HG02852 (cell line): ENCODE results near the gene FEZ2.

Source experiments
- ATAC-seq: cut with Tn5 transposase; IDR thresholded peaks from one replicate; pipeline ENCODE4 v1.9.1; 2021; ENCODE audit warnings: mild to moderate bottlenecking, moderate library complexity; ENCODE audit not compliant: unreplicated experiment

FEZ2 gene

DNA sequence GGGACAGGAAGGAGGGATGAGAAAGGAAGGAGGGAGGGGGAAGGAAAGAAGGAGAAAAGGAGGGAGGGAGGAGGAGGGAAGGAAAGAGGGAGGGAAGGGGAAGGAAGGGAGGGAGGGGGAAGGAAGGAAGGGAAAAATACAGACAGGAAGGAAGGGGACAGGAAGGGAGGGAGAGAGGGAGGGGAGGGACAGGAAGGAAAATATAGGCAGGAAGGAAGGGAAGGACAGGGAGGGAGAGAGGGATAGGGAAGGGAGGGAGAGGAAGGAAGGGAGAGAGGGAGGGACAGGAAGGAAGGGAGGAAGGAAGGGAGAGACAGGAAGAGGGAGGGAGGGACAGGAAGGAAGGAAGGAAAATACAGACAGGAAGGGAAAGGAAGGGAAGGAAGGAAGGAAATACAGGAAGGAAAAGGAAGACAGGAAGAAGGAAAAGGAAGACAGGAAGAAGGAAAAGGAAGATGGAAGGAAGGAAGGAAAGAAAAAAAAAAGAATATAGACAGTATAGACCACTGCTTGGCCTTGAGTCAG is 63.6 kb downstream of the FEZ2 start:
- no peak for ATAC-seq

DNA sequence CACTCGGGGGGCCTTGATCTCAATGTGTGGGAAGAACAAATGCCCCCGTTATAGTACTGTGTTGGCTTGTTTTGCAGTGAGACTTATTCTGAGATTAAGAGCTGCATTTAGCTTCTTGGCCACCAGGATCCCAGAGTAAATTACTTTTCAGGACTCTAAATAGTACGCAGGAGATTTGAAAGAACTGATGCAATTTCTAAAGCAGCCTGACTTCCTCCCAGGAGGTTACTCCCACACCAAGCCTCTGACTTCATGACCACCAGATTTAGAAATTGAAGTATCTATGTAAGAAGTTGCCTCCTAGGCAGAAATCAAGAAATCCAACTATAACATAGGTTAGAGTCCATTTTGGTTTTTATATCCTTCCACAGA is 67.0 kb downstream of the FEZ2 start:
- ATAC-seq: no peak

DNA sequence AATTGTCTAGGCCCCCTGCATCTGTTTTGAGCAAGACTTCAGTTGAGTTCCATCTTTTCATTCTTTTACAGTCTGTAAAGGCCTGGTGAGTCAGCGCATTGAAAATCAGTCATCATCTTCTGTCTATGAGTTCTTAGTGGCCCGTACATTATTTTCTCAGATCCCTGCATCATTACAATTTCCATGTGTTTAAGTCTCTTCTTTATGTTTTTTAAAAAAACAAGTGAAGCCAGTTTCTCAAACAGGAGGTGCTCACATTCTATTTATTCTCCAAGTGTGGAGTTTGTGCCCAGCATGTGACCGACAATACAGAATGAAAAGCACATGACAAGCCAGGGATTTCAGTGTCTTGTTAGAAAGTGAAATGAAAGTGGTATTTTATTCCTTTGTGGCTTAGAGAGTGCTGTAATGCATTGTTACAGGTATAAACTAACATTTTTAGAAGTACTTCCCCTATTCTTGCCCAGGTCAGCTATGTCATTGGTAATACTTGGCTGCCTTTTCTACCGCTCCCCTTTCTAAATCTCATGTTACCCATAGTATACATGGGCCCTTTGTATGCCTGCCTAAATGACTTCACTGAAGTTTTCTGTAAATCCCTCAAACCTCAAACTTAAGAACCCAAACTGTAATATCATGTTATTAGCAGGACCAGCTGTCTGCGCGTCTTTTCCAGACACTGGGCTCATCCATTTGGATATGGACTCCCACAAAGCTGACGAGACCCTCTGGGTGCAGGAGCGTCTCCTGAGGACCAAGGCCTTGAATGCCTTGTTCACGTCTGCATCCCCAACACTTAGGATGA is 67.6 kb downstream of the FEZ2 start:
- peak; percentile 74 for ATAC-seq

DNA sequence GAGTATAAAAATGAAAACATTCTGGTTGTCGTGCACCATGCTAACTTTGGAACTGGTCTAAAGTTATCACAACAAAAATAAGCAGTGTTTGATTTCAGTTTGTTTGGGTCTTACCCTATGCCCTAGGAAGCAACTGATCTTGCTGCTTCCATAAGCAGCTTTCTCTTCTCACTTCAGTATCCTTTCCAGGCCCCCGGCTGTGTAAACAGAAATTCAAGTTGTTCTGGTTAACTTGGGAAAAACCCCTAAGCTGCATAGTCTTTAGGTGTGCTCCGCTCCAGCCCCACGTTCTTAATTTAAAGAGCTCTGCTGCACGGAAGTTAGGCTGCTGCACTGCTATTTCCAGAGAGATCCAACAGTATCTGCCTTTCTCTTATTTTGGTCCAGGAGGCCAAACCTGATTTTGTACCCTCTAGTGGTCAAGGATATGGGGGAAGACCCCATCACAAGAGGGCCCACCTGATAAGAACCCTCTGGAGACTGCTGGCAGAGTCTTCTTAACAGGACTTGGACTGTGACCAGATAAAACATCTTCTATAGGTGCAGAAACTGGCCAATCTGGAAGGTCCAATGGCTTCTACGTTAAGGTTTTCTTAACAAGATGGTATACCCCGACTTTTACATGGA is 69.1 kb downstream of the FEZ2 start:
- ATAC-seq: no peak

DNA sequence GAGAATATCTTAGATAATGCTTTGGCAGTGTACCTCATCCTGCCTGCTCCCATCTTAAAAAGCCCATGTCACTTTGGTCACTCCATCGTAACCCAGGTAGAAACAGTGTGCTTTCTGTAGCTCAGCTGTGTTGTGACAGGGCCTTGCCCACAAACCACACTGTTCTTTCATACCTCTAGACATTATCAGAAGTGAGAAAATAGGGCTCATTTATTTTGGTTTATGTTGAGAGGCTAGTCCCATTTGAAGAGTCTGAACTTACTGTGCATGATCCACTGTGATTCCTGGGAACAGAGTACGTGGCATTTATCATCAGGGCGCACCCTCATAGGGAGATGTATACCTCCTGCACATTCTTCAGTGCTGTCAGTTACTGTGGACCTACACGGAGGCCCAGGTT is 69.7 kb downstream of the FEZ2 start:
- ATAC-seq: peak; percentile 82

DNA sequence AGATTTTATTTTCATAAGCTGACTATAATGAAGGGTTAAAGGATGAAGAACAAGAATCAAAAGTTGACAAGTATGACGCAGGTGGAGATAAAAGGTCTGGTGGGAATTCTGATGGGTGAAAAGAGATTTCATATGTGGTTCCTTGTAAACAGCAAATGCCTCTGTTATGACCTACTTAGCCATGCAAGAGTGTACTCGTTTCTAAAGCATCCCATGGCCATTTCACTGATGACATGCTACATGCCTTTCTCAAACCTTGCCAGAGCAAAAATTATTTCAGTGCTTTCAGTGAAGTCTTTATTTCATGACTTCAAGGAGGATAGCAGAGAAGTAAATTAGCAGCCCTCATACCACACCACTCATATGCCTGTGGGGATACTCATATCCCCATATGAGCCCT is 71.7 kb downstream of the FEZ2 start:
- ATAC-seq: no peak

DNA sequence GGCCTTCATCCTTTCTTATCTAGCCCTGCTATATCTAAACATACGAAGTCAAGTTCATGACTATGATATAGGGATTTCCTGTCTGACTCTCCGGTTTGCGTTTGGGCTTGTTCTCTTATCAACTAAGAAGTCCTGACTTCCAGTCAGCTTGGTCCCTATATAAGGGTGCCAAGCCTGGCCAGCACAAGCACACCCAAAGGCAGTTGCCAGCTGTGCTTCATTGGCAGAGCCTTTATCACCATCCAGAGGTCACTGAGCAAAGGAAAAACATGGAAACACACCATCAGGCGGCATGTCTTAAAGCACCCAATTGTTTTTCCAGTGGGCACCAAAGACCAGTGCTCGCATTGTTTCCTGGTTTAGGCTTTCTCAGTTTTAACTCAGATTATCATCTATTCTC is 72.7 kb downstream of the FEZ2 start:
- no peak for ATAC-seq

DNA sequence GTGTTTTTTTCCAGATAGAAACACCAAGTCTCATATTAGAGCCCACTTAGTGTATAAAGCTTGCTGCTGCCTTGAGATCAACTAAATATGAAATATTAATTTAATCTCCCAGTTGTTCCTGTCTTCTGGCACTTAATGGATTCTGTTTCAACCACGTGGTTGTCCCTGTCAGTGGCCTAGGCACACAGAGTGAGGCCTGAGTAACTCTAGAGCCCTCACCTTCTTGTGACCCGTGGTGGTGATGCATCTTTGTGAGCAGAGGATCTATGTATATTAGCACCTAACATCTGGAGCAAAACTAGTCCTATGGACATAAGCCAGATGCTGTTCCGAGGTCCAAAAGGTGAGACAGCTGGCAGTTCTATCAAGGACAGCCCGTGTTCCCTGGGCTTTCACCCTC is 74.8 kb downstream of the FEZ2 start:
- no peak for ATAC-seq

DNA sequence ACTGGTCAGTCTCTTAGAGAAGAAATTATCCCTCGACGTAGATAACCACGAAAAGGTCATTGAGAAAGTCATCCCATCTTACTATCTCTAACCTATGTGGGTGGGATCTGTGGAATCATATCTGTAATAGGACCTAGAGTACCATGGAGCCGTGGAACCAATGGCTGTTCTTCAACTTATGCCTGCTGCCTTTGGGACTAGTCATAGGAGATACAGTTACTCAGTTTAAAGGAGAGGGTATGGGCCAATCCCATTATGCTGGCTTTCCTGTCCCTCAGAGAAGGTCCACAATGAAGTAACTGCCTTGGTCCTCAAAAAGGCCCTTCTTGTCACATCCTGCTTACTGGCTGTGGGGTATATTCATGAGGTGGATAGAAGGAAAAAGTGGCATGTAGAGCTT is 77.5 kb downstream of the FEZ2 start:
- ATAC-seq: no peak

DNA sequence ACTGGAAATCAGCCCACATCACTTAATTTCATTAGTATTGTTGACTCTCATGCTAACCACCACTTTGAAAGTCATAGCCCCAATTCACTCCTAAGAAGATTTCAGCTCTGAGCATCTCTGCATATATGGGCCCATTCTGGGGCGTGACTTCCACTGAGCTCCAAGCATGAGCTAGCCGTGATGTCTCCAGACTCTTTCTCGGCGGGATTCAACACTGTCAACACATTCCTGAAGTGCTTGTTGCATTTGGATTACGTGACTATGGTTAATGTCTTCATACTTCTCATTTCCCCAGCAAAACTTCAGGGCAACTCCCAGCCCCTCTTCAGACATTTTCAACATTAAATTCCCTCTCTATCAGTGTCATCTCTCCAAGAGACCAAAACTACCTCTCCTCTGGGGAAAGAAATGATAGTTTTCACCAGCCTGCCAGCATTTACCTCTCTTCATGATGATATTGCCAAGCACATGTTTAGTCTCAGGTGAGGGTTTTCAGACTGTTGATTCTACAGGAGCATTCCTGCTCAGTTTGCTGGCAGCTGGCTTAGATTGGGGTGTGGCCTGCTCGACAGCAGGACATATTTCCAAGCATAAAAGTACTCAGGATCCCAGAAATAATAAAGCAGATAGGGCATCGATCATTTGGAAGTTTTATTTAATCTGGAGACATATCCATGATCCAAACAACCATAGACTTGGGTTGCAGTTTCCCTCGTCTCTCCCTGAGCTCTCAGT is 81.7 kb downstream of the FEZ2 start:
- no peak for ATAC-seq

DNA sequence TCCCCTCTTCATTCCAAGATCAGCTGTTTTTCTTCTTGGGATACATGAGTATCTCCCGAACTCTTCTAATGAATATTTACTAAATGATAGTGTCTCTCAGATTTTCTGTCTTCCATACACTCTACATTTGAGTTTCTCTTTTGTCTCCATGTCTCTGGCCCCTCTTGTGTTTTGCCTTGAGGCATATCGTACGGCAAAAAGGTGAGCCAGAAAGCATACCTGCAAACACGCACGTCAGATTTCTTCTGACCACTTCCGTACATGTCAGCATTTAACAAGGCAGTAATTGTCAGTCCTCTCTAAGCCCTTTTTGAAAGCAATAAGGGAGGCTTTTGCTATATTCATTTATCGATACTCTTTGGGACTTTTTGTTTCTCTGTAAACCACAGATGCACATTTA is 82.4 kb downstream of the FEZ2 start:
- no peak for ATAC-seq

DNA sequence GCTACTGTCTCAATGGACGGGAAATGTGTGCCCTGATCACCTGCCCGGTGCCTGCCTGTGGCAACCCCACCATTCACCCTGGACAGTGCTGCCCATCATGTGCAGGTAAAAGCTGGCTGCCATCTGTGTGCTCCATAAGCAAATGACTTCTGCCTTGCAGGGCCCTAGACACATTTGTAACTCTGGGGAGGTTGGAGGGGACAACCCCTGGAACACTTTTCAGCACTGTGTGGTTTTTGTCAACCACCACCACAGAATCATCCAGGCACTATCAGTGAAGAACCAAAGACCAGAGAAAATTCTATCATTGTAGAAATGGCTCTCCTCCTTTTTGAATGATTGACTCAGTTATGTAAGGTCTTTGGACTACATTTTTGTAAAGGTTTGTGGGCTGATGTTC is 84.3 kb downstream of the FEZ2 start:
- peak; percentile 71 for ATAC-seq

DNA sequence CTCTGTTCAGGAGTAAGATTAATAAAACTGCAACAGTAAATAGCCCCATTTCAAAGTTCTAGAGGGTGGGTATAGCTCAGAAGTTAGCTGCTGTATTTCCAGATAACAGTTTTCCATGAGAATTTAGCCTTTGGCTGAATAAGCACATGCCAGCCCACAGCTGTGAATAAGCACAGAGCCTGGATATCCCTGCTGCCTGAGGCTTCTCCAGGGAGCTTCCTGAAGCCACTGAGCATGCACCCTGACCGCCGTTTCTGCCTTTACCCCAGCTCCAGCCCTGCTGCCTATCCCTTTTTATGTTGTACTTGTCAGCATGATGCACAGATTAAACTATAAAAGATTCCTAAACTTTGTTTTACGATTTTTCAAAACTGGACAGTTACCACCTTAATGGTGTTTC is 85.3 kb downstream of the FEZ2 start:
- no peak for ATAC-seq

DNA sequence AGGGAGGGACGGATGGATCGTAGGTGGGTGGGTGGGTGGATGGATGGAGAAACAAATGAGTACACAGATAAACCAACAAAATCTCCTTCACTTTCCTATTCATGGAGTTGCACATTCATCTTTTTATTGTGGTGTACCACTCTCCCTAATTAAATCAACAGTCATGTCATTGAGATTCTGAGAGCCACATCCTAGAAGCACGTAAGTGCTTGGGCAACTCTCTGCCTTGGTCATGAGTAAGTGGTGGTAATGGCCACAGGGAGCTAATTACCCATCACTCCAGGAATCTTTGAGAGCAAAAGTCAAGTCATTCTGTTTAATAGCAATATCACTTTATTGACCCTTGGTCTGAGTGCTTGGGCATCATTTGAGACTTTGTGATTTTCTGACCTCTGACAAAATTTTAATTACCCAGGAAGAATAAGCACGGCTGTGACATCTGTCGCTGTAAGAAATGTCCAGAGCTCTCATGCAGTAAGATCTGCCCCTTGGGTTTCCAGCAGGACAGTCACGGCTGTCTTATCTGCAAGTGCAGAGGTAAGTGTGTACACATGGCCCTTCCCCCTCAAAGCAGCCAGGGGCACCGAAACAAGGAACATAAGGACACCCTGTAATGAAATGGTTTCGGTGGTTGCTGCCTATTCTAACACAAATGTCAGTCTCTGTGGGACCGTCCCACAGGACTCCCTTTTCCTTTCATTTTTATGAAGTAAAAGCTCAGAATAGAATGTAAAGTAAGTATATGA is 85.9 kb downstream of the FEZ2 start:
- ATAC-seq: no peak

DNA sequence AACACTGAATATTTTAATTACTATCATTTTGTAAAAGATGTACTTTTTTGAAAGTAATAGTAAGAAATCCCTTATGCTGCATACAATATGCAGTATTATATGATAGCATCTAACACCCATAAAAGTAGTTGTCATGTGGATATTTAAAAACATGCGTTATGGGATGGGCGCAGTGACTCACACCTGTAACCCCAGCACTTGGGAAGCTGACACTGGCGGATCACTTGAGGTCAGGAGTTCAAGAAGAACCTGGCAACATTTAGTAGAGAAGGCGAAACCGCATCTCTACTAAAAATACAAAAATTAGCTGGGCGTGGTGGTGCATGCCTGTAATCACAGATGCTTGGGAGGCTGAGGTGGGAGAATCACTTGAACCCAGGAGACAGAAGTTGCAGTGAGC is 88.9 kb downstream of the FEZ2 start:
- ATAC-seq: no peak

DNA sequence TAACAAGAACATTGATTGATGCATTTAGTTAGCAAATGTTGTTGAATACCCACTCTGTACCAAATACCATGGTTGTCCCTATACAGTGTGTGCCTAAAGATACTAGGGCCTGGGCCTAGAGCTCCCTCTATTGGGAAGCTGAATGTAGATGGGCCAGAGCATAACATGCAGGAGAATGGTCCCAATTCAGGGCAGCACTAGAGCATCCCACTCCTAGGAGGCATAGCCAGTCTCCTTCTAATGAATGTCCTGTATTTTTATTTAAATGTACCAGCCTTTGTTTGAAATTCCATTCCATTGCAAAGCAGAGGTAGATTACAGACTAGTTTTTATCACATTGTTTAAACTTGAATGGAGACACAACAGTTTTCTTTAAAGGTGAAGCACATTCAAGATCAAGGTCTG is 90.6 kb downstream of the FEZ2 start:
- peak; percentile 92 for ATAC-seq
